SU-DHL-6 (cell line): ENCODE data around the gene DUSP22.

Experiments
- H2AFZ ChIP-seq: fragments of 200-600 bp; sonication (generic); 2 replicates; pipeline ENCODE4 v1.6.1; 2014; ENCODE audit warnings: low read depth, mild to moderate bottlenecking, moderate library complexity, mixed read lengths, antibody characterized with exemption, low read length; ENCODE audit not compliant: severe bottlenecking
- H3F3A ChIP-seq: fragments of 200-600 bp; shearing (Covaris generic); 2 replicates; pipeline ENCODE4 v1.6.0; 2016; ENCODE audit warnings: antibody characterized with exemption, mild to moderate bottlenecking; ENCODE audit not compliant: insufficient read depth
- H3K27ac ChIP-seq: fragments of 200-600 bp; sonication (generic); 2 replicates; pipeline ENCODE4 v1.5.1; 2016; ENCODE audit warnings: low read depth, mild to moderate bottlenecking, low read length, moderate library complexity, mixed read lengths
- H3K27me3 ChIP-seq: fragments of 200-600 bp; sonication (generic), shearing (Covaris generic); 2 replicates; pipeline ENCODE4 v1.6.0; 2014; ENCODE audit warnings: mild to moderate bottlenecking, low read length
- H3K36me3 ChIP-seq: fragments of 200-600 bp; sonication (generic); 2 replicates; pipeline ENCODE4 v1.6.1; 2014; ENCODE audit warnings: mild to moderate bottlenecking, low read length, mixed read lengths
- H3K4me2 ChIP-seq: fragments of 300-600, 200-600 bp; shearing (Covaris generic), sonication (generic); 2 replicates; pipeline ENCODE4 v1.6.0; 2014; ENCODE audit warnings: low read length, low read depth, mild to moderate bottlenecking; ENCODE audit not compliant: poor library complexity, severe bottlenecking
- H3K4me3 ChIP-seq: fragments of 200-600 bp; sonication (generic); 2 replicates; pipeline ENCODE4 v1.5.1; 2014; ENCODE audit warnings: antibody characterized with exemption, low read length, mild to moderate bottlenecking, mixed read lengths; ENCODE audit not compliant: insufficient read depth, poor library complexity, severe bottlenecking
- H3K79me2 ChIP-seq: fragments of 200-600 bp; sonication (generic); 2 replicates; pipeline ENCODE4 v1.6.1; 2014; ENCODE audit warnings: mild to moderate bottlenecking, low read length, moderate library complexity; ENCODE audit not compliant: insufficient read depth
- H3K9ac ChIP-seq: fragments of 200-600 bp; sonication (generic); 2 replicates; pipeline ENCODE4 v1.7.0; 2014; ENCODE audit warnings: mild to moderate bottlenecking, low read length
- H3K9me2 ChIP-seq: fragments of 200-600 bp; sonication (generic); replicated peaks from 2 replicates; pipeline ENCODE4 v1.6.1; 2014; ENCODE audit warnings: low read length; ENCODE audit not compliant: insufficient read depth
- H3K9me3 ChIP-seq: fragments of 200-600 bp; sonication (generic); 2 replicates; pipeline ENCODE4 v1.6.1; 2014; ENCODE audit warnings: low read length, mixed read lengths; ENCODE audit not compliant: insufficient read depth
- H4K20me1 ChIP-seq: fragments of 200-600 bp; sonication (generic); 2 replicates; pipeline ENCODE4 v1.6.1; 2014; ENCODE audit warnings: low read depth, mild to moderate bottlenecking, antibody characterized with exemption, low read length, moderate library complexity, mixed read lengths
- EZH2phosphoT487 ChIP-seq: fragments of 200-600 bp; sonication (generic), shearing (Covaris generic); conservative IDR thresholded peaks from 2 replicates; pipeline ENCODE4 v1.6.1; 2018; ENCODE audit warnings: mild to moderate bottlenecking, antibody characterized with exemption, low read length, moderate library complexity, mixed read lengths
- TF ChIP-seq, protein P1 (sequence below): fragments of 200-600 bp; sonication (generic); IDR thresholded peaks from one replicate; pipeline ENCODE4 v1.5.1; 2017; ENCODE audit warnings: antibody characterized with exemption, mild to moderate bottlenecking, low read length, moderate library complexity; ENCODE audit not compliant: insufficient read depth, poor library complexity, severe bottlenecking

Gene DUSP22

DNA sequence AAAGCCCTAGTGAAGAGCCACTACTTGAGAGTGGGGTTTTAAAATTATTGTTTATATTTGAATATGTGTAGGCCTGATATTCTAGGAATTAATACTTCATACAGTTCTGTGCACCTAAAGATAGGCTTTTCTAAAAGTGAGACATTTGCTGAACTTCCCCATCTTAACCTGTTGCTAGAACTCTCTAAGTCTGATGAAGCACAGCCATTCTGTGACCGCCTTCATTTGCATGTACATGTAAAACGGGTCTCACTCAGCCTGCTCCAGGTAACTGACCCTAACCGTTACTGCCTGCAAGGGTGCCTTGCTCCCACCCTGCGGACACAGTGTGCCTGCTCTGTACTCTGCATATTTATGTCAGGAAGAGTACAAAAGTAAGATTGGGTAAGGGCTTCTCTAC is 54.9 kb downstream of the DUSP22 start:
- no peak overlapping the region for H3K4me2 ChIP-seq
- H2AFZ ChIP-seq: no peak overlapping the region
- H3K4me3 ChIP-seq: no peak overlapping the region
- H3K27ac ChIP-seq: no peak overlapping the region
- no peaks in the 10 kb centered on the region for H3K9me3 ChIP-seq
- TF ChIP-seq EZH2phosphoT487: no peak
- TF ChIP-seq, protein P1, sequence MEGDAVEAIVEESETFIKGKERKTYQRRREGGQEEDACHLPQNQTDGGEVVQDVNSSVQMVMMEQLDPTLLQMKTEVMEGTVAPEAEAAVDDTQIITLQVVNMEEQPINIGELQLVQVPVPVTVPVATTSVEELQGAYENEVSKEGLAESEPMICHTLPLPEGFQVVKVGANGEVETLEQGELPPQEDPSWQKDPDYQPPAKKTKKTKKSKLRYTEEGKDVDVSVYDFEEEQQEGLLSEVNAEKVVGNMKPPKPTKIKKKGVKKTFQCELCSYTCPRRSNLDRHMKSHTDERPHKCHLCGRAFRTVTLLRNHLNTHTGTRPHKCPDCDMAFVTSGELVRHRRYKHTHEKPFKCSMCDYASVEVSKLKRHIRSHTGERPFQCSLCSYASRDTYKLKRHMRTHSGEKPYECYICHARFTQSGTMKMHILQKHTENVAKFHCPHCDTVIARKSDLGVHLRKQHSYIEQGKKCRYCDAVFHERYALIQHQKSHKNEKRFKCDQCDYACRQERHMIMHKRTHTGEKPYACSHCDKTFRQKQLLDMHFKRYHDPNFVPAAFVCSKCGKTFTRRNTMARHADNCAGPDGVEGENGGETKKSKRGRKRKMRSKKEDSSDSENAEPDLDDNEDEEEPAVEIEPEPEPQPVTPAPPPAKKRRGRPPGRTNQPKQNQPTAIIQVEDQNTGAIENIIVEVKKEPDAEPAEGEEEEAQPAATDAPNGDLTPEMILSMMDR: no peak
- H3K9ac ChIP-seq: no peak overlapping the region
- no peaks in the 10 kb centered on the region for H3F3A ChIP-seq
- H4K20me1 ChIP-seq: no peaks in the 10 kb centered on the region
- no peaks in the 10 kb centered on the region for H3K36me3 ChIP-seq
- no peaks in the 10 kb centered on the region for H3K9me2 ChIP-seq
- H3K79me2 ChIP-seq: no peaks in the 10 kb centered on the region
- no peaks in the 10 kb centered on the region for H3K27me3 ChIP-seq

DNA sequence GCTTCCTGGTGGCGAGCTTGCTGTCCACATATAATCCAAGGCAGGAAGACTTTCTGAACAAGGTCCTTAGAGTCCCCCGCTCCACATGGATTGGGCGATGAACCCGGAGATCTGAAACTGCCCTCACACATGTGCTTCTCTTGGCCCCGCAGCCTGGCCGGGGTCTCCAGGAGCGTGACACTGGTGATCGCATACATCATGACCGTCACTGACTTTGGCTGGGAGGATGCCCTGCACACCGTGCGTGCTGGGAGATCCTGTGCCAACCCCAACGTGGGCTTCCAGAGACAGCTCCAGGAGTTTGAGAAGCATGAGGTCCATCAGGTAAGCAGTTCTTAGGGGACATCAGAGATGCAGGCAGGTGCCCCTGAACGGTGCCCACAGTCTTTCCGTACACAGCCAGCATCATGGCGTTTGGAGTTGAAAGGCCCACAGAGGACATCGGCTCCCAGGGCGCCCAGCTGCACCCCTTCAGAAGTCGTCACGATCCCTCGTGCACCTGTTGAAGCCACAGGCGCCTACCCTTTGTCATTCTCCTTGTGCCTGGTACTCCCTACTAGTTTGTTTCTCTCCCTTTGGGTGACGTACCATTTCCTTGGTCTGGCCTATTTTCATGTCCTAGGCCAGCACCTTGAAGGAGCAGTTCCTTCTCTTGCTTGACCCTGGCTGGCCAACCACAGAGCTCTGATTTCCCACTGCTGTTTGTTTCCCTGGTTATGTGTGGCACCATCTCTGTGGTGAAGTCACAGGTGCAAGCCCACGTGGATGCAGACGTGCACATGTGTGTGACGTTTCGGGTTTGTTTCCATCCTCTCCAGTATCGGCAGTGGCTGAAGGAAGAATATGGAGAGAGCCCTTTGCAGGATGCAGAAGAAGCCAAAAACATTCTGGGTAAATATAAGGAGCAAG is 55.9 kb downstream of the DUSP22 start:
- Histone ChIP-seq H4K20me1 (no peaks in the 10 kb centered on the region), H3K27me3 (no peaks in the 10 kb centered on the region), H3K9ac (no peak overlapping the region), H3K79me2 (no peaks in the 10 kb centered on the region), H3K36me3 (no peaks in the 10 kb centered on the region), H3K9me2 (no peaks in the 10 kb centered on the region), H3K4me2 (no peak overlapping the region), H3K4me3 (no peak overlapping the region), H2AFZ (no peak overlapping the region), H3F3A (no peaks in the 10 kb centered on the region), H3K27ac (no peak overlapping the region), H3K9me3 (no peaks in the 10 kb centered on the region)
- TF ChIP-seq, protein P1: no peak
- TF ChIP-seq EZH2phosphoT487: no peak

GRCh38 chr6:348860-349396 is 56.6 kb downstream of the DUSP22 start:
- Histone ChIP-seq H3K36me3 (no peaks in the 10 kb centered on the region), H3K79me2 (no peaks in the 10 kb centered on the region), H3K4me2 (no peak overlapping the region)

More at GRCh38 chr6:348860-349396, 56.6 kb downstream of the DUSP22 start:
- Histone ChIP-seq H2AFZ (no peak overlapping the region), H3K9ac (no peak overlapping the region), H3K9me3 (no peaks in the 10 kb centered on the region), H3K9me2 (no peaks in the 10 kb centered on the region), H3K27me3 (no peaks in the 10 kb centered on the region), H3F3A (no peaks in the 10 kb centered on the region), H4K20me1 (no peaks in the 10 kb centered on the region), H3K27ac (no peak overlapping the region), H3K4me3 (no peak overlapping the region)
- no peak for TF ChIP-seq EZH2phosphoT487
- TF ChIP-seq, protein P1: no peak
